Fibroblast of peridontal ligament (primary cell): ENCODE measurements around the gene CDC14B.
A peak's percentile ranks its signal among the peaks of the same experiment; 100 is the strongest.
"Not testable (repeated sequence)": the region's sequence is repeated elsewhere in the genome, so short reads cannot be mapped to it uniquely, and the experiment has no call there.

Source experiments
- DNase-seq: peaks from one replicate; pipeline ENCODE4 v3.0.0-alpha.2; 2010; ENCODE audit errors: extremely low read depth

Gene CDC14B

GRCh38 chr9:96550659-96551058 lies 69.0 kb downstream of the CDC14B start:
- no peak for DNase-seq

- DNase-seq, result not testable (repeated sequence)
These were observed 76.5 kb downstream of the CDC14B start for GRCh38 chr9:96543131-96543530.

- DNase-seq, result no peak
These were observed 79.5 kb downstream of the CDC14B start for GRCh38 chr9:96540106-96540505.

GRCh38 chr9:96532173-96532572 lies 87.5 kb downstream of the CDC14B start:
- no peak for DNase-seq

GRCh38 chr9:96524764-96525163 lies 94.9 kb downstream of the CDC14B start:
- no peak for DNase-seq

- no peak for DNase-seq
These were observed 95.6 kb downstream of the CDC14B start for GRCh38 chr9:96524045-96524444.

GRCh38 chr9:96523374-96523773 lies 96.3 kb downstream of the CDC14B start:
- DNase-seq, result peak; percentile 49

GRCh38 chr9:96522366-96522765 lies 97.3 kb downstream of the CDC14B start:
- no peak for DNase-seq

GRCh38 chr9:96519787-96520186 lies 99.9 kb downstream of the CDC14B start:
- DNase-seq, result peak; percentile 89

- no peak for DNase-seq
These were observed 100.5 kb downstream of the CDC14B start for GRCh38 chr9:96519095-96519494.

GRCh38 chr9:96515621-96516470 lies 103.8 kb downstream of the CDC14B start:
- peak; percentile 62 for DNase-seq

- peak; percentile 52 for DNase-seq
These were observed 104.9 kb downstream of the CDC14B start for GRCh38 chr9:96514800-96515158.

GRCh38 chr9:96514108-96514799 lies 105.4 kb downstream of the CDC14B start:
- DNase-seq, result peak; percentile 96

GRCh38 chr9:96513622-96514021 lies 106.0 kb downstream of the CDC14B start:
- peak; percentile 59 for DNase-seq

- DNase-seq, result no peak
These were observed 107.4 kb downstream of the CDC14B start for GRCh38 chr9:96512240-96512639.

- DNase-seq, result no peak
These were observed 109.4 kb downstream of the CDC14B start for GRCh38 chr9:96510258-96510657.

GRCh38 chr9:96509848-96510247 lies 109.8 kb downstream of the CDC14B start:
- DNase-seq, result peak; percentile 40

- no peak for DNase-seq
These were observed 110.6 kb downstream of the CDC14B start for GRCh38 chr9:96509026-96509425.

GRCh38 chr9:96508227-96508940 lies 111.3 kb downstream of the CDC14B start:
- no peak for DNase-seq

- no peak for DNase-seq
These were observed 114.2 kb downstream of the CDC14B start for GRCh38 chr9:96505316-96505991.

- no peak for DNase-seq
These were observed 115.7 kb downstream of the CDC14B start for GRCh38 chr9:96503918-96504317.

GRCh38 chr9:96503374-96503748 lies 116.3 kb downstream of the CDC14B start:
- DNase-seq, result not testable (repeated sequence)
